CD4-positive, alpha-beta T cell treated with Interleukin-4 for 1 hour (primary cell): ENCODE data around the gene PPP2R5B.
"Not testable (repeated sequence)": the region's sequence is repeated elsewhere in the genome, so short reads cannot be mapped to it uniquely, and the experiment has no call there.

ENCODE experiments used
- DNase-seq, 2 donors: peaks; one replicate each; pipeline ENCODE4 v3.0.0-alpha.2; 2020 to 2022

Gene PPP2R5B

GRCh38 chr11:64931290-64931689 is 6.8 kb downstream of the PPP2R5B start:
- DNase-seq: no peak

DNA sequence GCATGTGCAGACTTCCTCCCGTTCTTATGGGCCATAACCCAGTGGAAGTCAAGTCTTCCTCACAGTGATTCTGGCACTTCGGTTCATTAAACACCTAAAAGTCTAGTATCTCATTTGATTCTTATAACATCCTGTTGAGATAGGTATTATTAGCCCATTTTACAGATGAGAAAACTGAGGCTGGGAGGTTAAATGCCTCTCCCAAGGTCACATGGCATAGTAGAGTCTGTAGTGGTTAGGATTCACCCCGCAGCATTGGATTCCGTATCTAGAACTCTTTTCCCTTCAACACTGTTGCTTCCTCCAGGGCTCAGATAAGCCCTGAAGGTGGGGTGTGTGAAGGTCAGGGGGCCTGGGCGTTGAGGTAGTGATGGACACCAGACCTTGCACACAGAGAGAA is 7.8 kb downstream of the PPP2R5B start:
- no peak for DNase-seq

- DNase-seq: no peak
Observed at GRCh38 chr11:64933213-64933934, 8.9 kb downstream of the PPP2R5B start.

DNA sequence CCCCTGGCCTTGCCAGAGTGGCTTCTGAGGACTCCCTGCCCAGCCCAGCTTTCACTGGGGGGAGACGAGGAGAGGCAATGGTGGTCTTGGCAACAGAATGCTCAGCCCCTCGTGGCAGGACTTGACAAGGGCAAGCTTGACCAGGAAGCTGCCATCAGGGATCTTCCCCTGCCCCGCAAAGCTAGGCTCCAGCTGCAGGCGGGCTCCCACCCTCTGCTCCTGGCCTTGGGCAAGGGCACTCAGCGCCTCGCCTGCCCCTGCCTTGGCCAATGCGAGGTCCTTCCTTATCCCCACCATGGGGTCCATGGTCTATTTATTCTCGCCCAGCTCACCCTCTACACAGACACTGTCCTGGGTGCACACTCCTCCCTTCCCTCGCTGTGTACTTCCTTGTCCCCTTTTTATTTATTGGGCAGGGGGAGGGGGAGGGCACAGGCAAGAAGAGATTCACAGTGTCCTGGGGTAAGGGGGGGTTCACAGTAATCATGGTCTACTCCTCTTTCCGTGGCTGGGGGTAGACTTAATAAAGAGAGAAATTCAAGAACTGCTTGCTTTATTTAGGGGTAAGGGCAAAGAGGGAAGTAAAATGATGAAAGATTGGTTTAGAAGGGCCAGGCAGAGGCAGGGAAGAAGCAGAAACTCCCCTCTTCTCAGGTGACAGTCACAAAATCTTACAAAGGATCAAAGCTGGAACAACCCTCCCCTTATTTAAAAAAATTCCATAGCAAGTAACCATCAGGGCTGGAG is 9.6 kb downstream of the PPP2R5B start:
- no peak for DNase-seq

GRCh38 chr11:64934682-64935358 is 10.3 kb downstream of the PPP2R5B start:
- DNase-seq: no peak

- no peak for DNase-seq
Observed at GRCh38 chr11:64935359-64936081, 11.0 kb downstream of the PPP2R5B start, which contains the start of gene GPHA2. Gene GPHA2, minus strand, starts transcription at chr11:64935893. Its CDS starts 433 bp downstream, at chr11:64935460.

- no peak for DNase-seq
Observed at GRCh38 chr11:64936539-64936938, 12.1 kb downstream of the PPP2R5B start.

- DNase-seq: no peak
Observed at GRCh38 chr11:64947208-64947814, 22.8 kb downstream of the PPP2R5B start.

- DNase-seq: no peak
Observed at GRCh38 chr11:64951529-64951928, 27.0 kb downstream of the PPP2R5B start.

GRCh38 chr11:64954201-64954600 is 29.7 kb downstream of the PPP2R5B start:
- no peak for DNase-seq

- no peak for DNase-seq
Observed at GRCh38 chr11:64959498-64959897, 35.0 kb downstream of the PPP2R5B start.

DNA sequence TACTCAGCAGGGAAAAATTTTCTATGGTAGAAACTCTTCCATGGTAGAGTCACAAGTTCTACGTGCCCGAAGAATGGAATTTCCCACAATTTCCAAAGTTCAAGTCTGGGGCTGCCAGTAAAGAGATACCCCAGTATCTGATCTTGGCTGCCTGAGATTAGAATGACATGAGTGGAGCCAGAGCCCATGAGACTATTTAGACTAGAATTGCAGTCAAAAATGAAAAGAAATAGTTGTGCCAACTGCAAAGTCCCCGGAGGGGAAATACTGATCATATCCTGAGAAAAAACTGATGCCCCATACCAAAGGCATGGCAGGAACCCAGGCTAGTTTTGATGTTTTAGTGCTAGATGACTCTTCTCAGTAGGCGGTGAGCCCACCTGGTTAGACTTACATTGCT is 36.2 kb downstream of the PPP2R5B start:
- no peak for DNase-seq

DNA sequence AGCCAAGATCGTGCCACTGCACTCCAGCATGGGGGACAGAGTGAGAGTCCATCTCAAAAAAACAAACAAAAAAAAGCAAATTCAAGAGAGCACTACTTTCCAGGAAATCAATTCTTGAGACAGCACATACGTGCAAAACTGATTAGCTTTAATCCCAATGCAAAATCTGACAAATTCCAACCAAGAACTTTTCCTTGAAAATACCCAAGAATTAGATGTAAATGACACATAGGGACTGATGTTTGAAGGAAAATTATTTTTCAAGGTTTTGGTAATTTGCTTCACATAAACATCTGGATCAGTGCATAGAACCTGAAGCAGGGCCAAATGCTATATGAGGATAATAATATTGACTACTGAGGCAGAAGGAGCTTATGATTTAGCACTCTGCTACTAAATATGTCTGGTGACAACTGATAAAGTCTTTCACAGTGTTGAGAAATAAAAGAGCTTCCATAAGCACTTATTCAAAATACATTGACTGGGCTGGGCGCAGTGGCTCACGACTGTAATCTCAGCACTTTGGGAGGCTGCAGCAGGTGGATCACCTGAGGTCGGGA is 38.7 kb downstream of the PPP2R5B start:
- DNase-seq: no peak

- no peak for DNase-seq
Observed at GRCh38 chr11:64967375-64967774, 42.9 kb downstream of the PPP2R5B start.

DNA sequence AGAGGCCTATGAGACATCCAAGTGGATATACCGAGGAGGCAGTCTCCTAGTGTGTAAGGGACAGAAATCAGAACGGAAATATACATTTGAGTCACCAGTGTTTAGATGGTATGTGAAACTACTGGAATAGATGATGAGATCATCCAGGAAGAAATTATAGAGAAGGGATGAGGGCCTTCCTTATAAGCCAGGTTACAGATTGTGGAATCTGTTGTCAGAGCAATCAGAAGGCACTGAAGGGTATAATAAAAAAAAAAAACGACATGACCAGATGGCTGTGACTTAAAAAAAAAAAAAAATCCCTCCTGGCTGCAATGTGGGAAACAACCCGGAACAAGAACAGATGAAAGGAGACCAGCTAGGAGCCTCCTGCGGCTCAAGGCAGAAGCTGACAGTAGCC is 44.7 kb downstream of the PPP2R5B start:
- DNase-seq: no peak

DNA sequence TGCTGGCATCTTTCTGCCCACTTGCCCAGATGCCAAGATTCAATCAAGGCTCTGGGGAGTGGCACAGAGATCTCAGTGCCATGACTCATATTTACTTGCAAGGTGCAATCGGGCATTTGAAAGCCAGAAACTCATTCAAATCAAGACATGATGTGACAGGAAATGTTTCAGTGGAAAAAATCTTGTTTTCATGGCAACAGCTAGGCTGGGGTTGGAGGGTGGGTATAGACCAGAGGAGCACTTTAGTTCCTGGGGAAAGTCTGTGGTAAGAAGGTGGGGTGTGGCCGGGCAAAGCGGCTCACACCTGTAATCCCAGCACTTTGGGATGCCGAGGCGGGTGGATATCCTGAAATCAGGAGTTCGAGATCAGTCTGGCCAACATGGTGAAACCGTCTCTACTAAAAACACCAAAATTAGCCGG is 46.3 kb downstream of the PPP2R5B start:
- DNase-seq: peak in 1 of 2 donors; percentile 9

GRCh38 chr11:64971421-64972233 is 47.1 kb downstream of the PPP2R5B start, which contains the start of gene MAJIN:
Gene MAJIN, minus strand, starts transcription at chr11:64972108. Its CDS starts 12,703 bp downstream, at chr11:64959405.
- peak; percentile 89 to 92 for DNase-seq

GRCh38 chr11:64974124-64974523 is 49.6 kb downstream of the PPP2R5B start:
- DNase-seq: no peak

DNA sequence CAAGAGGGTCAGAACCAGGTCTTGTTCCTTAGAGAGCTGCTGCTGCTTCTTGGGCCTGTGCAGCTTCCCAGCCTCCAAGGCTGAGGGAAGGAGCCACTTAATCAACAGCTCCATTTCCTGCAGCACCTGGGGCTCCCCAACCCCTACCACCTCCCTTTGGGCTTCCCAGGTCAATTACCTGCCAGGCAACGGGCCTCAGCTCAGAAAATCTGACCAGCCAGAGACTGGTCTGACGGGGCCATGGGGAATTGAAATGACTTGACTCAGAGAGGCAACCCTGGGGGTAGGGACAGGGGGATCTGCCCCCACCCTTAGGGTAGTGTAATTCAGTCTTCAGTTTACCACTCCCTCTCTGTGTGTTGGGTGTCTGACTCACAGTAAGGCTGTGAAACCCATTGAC is 52.2 kb downstream of the PPP2R5B start:
- no peak for DNase-seq

DNA sequence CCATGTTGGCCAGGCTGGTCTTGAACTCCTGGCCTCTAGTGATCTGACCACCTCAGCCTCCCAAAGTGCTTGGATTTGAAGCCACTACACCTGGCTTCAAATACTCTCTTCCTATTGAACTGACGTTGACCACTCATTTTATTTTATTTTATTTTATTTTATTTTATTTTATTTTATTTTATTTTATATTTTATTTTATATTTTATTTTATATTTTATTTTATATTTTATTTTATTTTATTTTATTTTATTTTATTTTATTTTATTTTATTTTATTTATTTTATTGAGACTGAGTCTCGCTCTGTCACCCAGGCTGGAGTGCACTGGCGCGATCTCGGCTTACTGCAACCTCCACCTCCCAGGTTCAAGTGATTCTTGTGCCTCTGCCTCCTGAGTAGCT is 58.9 kb downstream of the PPP2R5B start:
- not testable (repeated sequence) for DNase-seq
